Anterior cingulate cortex (tissue), 58 donors: Measurements from ENCODE around the gene MRGPRF.
A peak's percentile ranks its signal among the peaks of the same experiment; 100 is the strongest.

ENCODE experiments used
- DNase-seq, 58 donors: peaks; one replicate each; lab custom pipeline; 2025; lab: John Stamatoyannopoulos, UW

The MRGPRF gene

DNA sequence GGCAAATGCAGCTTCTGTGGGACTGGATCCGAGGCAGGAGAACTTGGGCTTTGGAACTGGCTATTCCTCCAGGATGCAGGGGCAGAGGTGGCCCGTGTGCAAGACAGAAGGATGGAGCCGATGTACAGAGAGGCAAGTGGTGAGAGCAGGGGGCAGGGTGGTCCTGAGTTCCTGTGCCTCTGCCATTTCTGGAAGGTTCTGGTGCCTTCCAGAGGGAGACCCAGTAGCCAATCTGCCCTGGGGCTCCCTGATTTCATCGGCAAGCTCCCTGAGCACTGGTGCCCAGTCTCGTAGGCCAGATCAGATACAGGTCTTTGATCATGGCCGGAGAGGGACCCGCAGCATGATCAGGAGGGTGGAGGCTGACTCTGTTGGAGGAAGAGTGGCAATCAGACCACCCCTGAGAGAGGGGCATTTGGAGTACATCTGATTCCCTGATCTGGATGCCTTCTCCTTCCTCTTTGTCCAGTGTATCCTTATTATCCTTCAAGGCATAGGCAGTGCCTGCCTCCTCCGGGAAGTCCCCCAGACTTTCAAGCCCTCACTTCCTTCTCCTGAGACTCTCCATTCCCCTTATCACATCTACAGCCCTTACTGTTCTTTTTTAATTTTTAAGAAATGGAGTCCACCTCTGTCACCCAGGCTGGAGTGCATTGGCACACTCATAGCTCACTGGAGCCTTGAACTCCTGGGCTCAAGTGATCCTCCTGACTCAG is 42.0 kb downstream of the MRGPRF start:
- DNase-seq = no peak

- no peak for DNase-seq
Observed at GRCh38 chr11:68969386-68969785, 43.7 kb downstream of the MRGPRF start.

DNA sequence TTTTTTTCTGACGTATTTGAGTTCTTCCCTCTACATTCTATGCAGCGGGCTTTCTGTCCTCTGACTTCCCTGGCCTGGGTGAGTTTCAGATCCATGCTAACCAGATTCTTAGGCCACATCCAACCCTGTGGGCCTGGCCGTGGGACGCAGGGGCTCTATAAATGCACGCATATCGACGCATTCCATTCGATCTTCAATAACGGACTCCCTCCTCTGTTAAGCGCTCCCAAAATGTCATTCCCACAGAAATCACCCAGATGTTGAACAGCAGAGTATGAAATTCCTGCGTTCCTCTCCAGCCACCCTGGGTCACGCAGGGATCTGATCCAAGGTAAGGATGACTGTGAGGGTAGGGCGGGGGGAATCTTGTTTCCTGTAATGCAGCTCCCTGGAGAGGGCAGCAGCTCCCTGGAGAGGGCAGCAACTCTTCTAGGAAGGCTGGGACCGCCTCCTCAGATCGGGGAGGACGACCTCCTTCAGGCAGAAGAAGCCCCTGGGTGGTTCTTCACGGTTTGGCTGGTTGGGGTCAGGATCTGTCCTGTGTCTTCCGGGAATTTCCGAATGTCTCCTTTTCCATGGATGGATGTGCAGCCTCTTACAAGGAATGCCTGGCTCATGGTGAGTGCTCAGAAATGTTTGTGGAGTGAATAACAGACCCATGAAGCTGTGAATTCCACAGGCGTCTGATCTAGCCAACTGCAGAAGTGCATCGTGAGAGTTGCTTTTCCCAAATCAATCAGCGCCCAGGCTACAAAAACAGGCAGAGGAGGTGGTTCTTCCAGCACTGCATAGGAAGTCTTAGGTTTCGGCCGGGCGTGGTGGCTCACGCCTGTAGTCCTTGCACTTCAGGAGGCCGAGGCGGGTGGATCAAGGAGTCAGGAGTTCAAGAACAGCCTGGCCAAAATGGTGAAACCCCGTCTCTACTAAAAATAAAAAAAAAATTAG is 44.5 kb downstream of the MRGPRF start:
- DNase-seq = no peak

DNA sequence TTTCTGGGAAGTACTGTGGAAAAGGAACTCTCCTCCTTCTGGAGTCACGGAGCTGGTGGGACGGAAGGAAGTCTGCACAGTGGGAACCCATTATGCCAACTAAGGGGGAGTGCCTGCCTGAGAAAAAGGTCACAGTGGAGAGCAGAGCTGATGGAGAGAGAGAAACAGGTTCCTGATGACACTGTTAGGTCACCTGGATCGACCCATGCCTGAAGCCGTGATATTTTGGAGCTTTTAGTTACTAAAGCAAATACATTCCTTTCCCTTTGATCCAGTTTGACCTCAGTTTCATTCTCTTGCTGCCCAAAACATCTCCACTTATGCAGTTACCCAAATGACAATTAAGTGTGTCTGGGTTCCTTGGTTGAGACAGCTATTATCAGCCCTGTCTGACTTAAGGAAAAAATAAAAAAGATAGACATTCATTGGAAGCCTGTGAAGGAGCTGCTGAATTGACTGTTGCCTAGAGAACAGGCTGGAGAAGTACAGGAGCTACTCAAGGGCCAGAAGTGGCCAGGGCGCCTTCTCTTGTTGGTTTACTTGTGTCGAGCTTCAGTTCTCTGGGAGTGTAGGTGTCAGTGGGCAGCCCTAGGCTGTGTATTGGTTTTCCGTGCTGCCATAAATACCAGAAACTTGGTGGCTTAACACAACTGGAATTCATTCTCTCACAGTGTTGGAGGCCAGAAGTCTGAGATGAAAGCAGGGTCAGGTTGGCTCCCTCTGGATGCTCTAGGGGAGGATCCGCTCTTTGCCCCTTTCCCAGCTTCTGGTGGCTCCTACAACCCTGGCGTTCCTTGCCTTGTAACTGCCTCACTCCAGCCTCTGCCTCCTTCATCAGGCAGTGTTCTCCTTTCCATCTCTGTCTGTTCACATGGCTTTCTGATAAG is 45.9 kb downstream of the MRGPRF start:
- DNase-seq = no peak

DNA sequence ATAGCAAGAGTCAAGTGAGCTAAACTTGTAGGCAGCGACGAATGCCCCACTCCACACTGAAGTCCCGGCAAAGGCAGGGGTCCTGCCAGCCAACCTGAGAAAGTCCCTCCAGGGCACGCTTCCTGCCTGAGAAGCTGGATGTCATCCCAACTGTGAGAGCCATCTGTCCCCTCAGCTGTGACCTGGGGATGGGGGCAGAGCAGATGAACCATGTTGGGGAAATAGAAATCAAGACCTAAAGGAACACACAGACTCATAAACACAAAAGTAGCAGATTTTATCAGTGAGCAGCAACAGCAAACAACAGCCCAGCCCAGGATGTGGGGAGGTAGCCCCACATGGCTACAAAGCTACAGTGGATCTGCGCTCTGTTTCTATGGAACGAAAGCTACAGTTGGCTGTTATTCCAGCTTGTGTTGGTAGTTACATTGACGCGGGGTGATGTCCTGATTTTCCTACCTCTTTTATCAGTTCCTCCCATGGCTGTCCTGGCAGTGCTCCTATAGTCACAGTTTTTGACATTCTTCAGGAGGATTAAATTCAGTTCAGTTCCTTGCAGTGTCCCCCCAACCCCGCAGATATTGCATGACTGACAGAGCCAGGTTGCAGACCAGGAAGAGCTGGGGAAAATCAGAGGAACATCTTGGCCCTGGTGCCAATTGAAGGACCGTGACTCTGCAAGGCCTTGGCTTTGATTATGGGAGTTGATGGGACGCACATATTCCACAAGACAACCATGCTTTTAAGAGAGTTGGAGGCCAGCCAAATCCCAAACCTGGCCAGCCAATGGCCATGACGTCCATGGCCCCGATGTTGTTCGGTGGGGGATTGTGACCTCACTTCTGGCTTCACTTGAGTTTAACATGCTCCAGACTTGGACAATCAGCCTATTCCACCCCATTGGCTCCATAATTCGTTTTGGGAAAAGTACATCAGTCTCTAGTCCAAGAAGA is 46.9 kb downstream of the MRGPRF start:
- no peak for DNase-seq

- DNase-seq = peak in 1 of 58 donors; percentile 4
Observed at GRCh38 chr11:68963779-68964178, 49.3 kb downstream of the MRGPRF start.

DNA sequence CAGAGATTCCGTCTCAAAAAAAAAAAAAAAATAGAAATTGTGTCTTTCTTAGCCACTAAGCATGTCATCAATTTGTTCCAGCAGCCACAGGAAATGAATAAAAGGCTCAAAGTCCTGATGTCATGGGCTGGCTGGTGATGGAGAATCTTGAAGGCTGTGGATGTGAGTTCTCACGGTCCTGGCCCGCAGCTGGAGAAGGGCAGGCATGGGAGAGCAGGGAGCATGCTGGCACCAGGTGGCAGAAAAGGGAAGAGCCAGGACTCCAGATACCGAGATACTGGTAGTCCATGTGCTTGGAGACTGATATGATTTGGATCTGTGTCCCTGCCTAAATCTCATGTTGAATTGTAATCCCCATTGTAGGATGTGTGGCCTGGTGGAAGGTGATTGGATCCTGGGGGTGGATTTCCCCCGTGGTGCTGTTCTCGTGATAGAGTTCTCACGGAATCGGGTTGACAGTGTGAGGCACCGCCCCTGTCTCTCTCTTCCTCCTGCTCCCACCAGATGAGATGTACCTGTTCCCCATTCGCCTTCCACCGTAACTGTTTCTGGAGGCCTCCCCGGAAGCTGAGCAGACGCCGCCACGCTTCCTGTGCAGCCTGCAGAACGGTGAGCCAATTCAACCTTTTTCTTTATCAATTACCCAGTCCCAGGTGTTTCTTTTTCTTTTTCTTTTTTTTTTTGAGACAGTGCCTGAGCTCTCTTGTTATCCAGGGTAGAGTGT is 50.4 kb downstream of the MRGPRF start:
- no peak for DNase-seq

GRCh38 chr11:68961245-68961644 is 51.8 kb downstream of the MRGPRF start:
- no peak for DNase-seq

GRCh38 chr11:68960294-68961071 is 52.6 kb downstream of the MRGPRF start:
- no peak for DNase-seq

GRCh38 chr11:68959465-68960293 is 53.4 kb downstream of the MRGPRF start:
- DNase-seq = no peak

DNA sequence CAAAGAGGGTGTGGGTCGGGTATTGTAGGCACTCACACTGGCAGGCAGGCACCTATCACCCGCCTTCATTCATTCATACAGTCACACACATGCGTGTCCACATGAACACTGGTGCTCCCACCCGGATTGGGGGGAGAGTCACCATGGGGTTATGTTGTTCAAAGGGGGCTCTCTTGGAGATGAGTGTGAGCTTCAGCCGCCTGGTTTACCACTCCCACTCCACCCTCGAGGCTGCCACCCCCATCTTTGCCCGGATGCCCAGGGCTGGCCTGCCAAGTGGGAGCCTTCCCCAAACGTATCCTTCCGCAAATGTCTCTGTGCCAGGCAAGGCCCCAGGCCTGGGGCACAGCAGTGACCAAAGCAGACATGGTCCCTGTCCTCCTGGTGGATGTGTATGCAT is 54.8 kb downstream of the MRGPRF start:
- no peak for DNase-seq

DNA sequence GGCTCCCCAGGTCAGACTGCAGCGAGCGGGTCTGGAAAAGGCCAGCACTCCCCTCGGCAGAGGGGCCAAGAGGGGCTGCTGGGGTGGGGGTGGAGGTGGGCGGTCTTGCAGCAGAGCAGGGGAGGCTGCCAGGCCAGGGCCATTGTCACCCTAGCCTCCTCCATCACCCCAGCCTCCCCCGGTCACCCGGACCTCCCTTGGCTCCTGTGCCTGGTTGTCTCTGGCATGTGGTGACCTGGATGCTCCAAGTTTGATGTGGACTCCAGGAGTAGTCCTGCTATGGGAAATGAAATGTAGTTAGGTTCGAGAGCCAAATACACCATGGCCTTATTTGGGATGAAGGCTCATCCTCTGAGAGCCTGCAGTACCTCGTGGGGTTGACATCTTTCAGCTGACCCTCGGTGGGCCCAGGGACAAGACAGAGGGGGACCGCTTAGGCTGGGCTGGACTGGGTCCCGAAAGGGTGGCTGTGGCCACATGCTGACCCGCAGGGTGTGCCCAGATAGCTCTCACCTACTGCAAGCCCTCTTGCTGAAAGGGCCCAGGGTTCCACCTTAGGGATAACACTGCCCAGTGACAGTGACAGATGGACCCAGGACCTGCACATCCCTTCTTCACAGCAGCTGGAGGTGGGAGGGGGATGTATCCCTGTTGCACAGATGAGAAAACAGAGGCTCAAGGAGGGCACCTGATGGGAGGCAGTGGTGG is 56.3 kb downstream of the MRGPRF start:
- no peak for DNase-seq

- DNase-seq = no peak
Observed at GRCh38 chr11:68956142-68956541, 56.9 kb downstream of the MRGPRF start.

- DNase-seq = no peak
Observed at GRCh38 chr11:68955607-68955958, 57.5 kb downstream of the MRGPRF start.

GRCh38 chr11:68954836-68955606 is 58.0 kb downstream of the MRGPRF start:
- DNase-seq = no peak
